SK-N-SH treated with all-trans-retinoic acid at 6 μM for 48 hours (cell line): ENCODE data around the gene XPO6.

Experiments used
- ATAC-seq: fragments of 200-7000 bp; cut with Tn5 transposase; 3 replicates; pipeline ENCODE4 v1.9.1; 2020; ENCODE audit warnings: mild to moderate bottlenecking, moderate library complexity
- ARNTL ChIP-seq: fragments of 450-650 bp; formaldehyde crosslinking; IDR thresholded peaks from 2 replicates; pipeline ENCODE4 v1.5.0; 2020; ENCODE audit warnings: low read depth, mild to moderate bottlenecking, moderate library complexity, borderline replicate concordance
- CSDC2 ChIP-seq: fragments of 250-450 bp; sonication (Bioruptor Pico); IDR thresholded peaks from 2 replicates; pipeline ENCODE4 v1.5.0; 2020; ENCODE audit warnings: mild to moderate bottlenecking, moderate library complexity
- ESRRG ChIP-seq: fragments of 250-450 bp; sonication (Bioruptor Pico); IDR thresholded peaks from 2 replicates; pipeline ENCODE4 v1.6.1; 2021; ENCODE audit warnings: mild to moderate bottlenecking
- GLIS3 ChIP-seq: fragments of 250-450 bp; sonication (Bioruptor Pico); IDR thresholded peaks from 2 replicates; pipeline ENCODE4 v1.5.0; 2020; ENCODE audit warnings: mild to moderate bottlenecking, moderate library complexity
- ISL1 ChIP-seq: fragments of 250-450 bp; sonication (Bioruptor Pico); IDR thresholded peaks from 2 replicates; pipeline ENCODE4 v2.1.2; 2022; ENCODE audit warnings: mild to moderate bottlenecking, moderate library complexity
- PPARA ChIP-seq: fragments of 250-450 bp; sonication (Bioruptor Pico); IDR thresholded peaks from 2 replicates; pipeline ENCODE4 v1.5.0; 2020; ENCODE audit warnings: mild to moderate bottlenecking, borderline replicate concordance
- RARB ChIP-seq: fragments of 250-450 bp; sonication (Bioruptor Pico); IDR thresholded peaks from 2 replicates; pipeline ENCODE4 v1.8.0; 2021; ENCODE audit warnings: mild to moderate bottlenecking, moderate library complexity
- ZC3H10 ChIP-seq: fragments of 250-450 bp; sonication (Bioruptor Pico); IDR thresholded peaks from 2 replicates; pipeline ENCODE4 v1.5.1; 2021; ENCODE audit warnings: mild to moderate bottlenecking, moderate library complexity
- ZFP30 ChIP-seq: fragments of 450-650 bp; formaldehyde crosslinking; IDR thresholded peaks from 2 replicates; pipeline ENCODE4 v1.5.0; 2022; ENCODE audit warnings: mild to moderate bottlenecking, moderate library complexity
- ZNF565 ChIP-seq: fragments of 450-650 bp; formaldehyde crosslinking; conservative IDR thresholded peaks from 2 replicates; pipeline ENCODE4 v1.5.0; 2020; ENCODE audit warnings: low read depth, mild to moderate bottlenecking, moderate library complexity
- ZNF70 ChIP-seq: fragments of 450-650 bp; formaldehyde crosslinking; IDR thresholded peaks from 2 replicates; pipeline ENCODE4 v1.5.0; 2020; ENCODE audit warnings: mild to moderate bottlenecking, moderate library complexity
- TF ChIP-seq, protein P1 (sequence below): fragments of 250-450 bp; sonication (Bioruptor Pico); IDR thresholded peaks from 2 replicates; pipeline ENCODE4 v1.5.0; 2020; ENCODE audit warnings: mild to moderate bottlenecking, moderate library complexity
- TF ChIP-seq, protein P2 (sequence below): fragments of 250-450 bp; sonication (Bioruptor Pico); IDR thresholded peaks from 2 replicates; pipeline ENCODE4 v1.5.1; 2021; ENCODE audit warnings: mild to moderate bottlenecking, moderate library complexity
- TF ChIP-seq, protein P3 (sequence below): fragments of 250-450 bp; sonication (Bioruptor Pico); IDR thresholded peaks from 2 replicates; pipeline ENCODE4 v1.8.0; 2021; ENCODE audit warnings: low read depth, mild to moderate bottlenecking, moderate library complexity, borderline replicate concordance
- TF ChIP-seq, protein P4 (sequence below): fragments of 250-450 bp; sonication (Bioruptor Pico); IDR thresholded peaks from 2 replicates; pipeline ENCODE4 v1.5.1; 2020; ENCODE audit warnings: low read depth, mild to moderate bottlenecking, moderate library complexity

XPO6 gene

DNA sequence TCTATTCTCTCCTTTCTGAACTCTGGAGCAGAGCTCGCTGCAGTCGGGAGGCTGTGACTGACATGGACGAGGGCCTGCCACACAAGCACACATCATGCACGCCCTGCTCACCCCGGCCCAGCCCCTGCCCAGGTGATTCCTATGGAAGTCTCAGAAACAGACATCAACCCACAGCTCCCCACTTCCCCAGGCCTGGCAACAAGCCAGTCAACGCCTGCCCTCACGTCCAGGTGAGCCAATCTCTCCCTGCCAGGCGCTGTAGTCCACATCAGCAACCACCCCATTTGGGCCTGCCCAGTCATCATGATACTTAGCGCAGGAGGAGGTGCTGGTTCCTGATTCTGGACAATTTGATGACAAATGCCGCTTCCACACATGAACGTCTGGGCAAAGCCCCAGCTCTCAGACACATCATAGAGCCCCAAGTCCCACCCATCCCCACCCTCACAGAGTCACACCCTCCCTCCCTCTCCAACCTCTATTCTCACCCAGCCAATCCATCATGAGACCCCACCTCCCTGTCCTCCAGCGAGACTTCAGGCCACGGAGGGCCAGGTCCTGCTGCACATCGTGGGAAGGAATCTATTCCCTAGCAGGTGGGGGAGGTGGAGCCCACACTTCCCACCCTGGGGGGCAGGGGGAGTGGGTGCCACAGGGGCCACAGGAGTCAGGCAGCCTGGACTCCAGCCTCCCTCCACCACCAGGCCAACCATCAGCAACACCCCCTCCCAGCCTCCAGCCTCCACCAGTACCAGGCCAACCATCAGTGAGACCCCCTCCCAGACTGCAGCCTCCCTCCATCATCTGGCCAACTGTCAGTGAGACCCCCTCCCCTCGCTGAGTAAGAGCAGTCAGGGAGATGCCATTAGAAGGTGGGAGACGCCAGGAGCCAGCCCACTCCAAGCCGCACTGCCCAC lies 114.5 kb downstream of the XPO6 start:
- no peak for TF ChIP-seq ZC3H10 (CRISPR knock-in tag)
- TF ChIP-seq GLIS3: no peak
- no peak for TF ChIP-seq ZNF70 (CRISPR knock-in tag)
- TF ChIP-seq ESRRG (CRISPR knock-in tag): no peak
- TF ChIP-seq, protein P1, sequence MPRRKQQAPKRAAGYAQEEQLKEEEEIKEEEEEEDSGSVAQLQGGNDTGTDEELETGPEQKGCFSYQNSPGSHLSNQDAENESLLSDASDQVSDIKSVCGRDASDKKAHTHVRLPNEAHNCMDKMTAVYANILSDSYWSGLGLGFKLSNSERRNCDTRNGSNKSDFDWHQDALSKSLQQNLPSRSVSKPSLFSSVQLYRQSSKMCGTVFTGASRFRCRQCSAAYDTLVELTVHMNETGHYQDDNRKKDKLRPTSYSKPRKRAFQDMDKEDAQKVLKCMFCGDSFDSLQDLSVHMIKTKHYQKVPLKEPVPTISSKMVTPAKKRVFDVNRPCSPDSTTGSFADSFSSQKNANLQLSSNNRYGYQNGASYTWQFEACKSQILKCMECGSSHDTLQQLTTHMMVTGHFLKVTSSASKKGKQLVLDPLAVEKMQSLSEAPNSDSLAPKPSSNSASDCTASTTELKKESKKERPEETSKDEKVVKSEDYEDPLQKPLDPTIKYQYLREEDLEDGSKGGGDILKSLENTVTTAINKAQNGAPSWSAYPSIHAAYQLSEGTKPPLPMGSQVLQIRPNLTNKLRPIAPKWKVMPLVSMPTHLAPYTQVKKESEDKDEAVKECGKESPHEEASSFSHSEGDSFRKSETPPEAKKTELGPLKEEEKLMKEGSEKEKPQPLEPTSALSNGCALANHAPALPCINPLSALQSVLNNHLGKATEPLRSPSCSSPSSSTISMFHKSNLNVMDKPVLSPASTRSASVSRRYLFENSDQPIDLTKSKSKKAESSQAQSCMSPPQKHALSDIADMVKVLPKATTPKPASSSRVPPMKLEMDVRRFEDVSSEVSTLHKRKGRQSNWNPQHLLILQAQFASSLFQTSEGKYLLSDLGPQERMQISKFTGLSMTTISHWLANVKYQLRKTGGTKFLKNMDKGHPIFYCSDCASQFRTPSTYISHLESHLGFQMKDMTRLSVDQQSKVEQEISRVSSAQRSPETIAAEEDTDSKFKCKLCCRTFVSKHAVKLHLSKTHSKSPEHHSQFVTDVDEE (CRISPR knock-in tag): no peak
- TF ChIP-seq ISL1 (CRISPR knock-in tag): no peak
- TF ChIP-seq, protein P2, sequence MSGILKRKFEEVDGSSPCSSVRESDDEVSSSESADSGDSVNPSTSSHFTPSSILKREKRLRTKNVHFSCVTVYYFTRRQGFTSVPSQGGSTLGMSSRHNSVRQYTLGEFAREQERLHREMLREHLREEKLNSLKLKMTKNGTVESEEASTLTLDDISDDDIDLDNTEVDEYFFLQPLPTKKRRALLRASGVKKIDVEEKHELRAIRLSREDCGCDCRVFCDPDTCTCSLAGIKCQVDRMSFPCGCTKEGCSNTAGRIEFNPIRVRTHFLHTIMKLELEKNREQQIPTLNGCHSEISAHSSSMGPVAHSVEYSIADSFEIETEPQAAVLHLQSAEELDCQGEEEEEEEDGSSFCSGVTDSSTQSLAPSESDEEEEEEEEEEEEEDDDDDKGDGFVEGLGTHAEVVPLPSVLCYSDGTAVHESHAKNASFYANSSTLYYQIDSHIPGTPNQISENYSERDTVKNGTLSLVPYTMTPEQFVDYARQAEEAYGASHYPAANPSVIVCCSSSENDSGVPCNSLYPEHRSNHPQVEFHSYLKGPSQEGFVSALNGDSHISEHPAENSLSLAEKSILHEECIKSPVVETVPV (CRISPR knock-in tag): no peak
- TF ChIP-seq ZFP30 (CRISPR knock-in tag): no peak
- ATAC-seq: no peak

DNA sequence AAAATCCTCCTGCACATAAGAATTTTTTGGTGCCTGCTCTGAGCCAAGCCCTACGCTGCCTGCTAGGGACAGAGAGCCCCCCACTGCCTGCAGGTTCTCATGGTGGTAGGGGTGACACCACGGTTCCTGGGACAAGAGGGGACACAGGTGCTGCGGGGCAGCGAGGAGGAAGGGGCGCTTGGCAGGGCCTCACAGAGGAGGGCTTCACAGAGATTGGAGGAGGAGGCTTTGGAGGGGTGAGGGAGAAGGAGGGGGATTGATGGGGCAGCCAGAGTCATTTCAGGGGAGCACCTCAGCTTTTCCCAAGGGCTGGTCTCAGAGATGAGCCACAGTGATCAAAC lies 118.4 kb downstream of the XPO6 start:
- no peak for ATAC-seq
- TF ChIP-seq CSDC2 (CRISPR knock-in tag): no peak
- TF ChIP-seq ZNF70 (CRISPR knock-in tag): no peak
- no peak for TF ChIP-seq ARNTL (CRISPR knock-in tag)
- TF ChIP-seq ISL1 (CRISPR knock-in tag): no peak

DNA sequence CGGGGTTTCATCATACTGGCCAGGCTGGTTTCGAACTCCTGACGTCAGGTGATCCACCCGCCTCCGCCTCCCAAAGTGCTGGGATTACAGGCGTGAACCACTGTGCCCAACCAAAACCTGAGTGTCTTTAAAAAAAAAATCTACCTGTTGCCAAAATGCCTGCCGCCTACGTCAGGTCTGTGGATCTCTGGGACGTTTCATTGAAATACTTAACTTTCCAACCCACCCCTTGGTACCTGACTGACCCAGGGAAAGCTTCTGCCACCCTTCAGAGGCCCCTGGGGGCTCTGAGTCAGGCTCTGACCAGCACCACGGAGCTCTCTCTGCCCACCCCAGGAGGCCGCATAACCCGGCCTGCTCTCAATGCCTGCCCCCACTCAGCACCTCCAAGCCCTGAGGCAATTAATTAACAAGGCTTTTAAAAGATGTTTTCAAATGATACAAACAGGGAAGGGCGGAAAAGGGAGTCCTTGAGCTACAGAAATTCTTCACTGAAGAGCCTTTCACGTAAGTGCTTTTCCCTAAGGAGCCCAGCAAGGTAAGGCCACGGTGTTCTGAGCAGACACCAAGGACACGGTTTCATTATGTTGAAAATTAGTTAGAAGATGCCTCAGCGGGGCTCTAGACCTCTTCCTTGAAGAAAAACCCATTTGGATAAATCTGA lies 118.9 kb downstream of the XPO6 start:
- TF ChIP-seq, protein P3, sequence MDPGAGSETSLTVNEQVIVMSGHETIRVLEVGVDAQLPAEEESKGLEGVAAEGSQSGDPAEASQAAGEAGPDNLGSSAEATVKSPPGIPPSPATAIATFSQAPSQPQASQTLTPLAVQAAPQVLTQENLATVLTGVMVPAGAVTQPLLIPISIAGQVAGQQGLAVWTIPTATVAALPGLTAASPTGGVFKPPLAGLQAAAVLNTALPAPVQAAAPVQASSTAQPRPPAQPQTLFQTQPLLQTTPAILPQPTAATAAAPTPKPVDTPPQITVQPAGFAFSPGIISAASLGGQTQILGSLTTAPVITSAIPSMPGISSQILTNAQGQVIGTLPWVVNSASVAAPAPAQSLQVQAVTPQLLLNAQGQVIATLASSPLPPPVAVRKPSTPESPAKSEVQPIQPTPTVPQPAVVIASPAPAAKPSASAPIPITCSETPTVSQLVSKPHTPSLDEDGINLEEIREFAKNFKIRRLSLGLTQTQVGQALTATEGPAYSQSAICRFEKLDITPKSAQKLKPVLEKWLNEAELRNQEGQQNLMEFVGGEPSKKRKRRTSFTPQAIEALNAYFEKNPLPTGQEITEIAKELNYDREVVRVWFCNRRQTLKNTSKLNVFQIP: no peak
- TF ChIP-seq RARB (CRISPR knock-in tag): no peak
- no peak for TF ChIP-seq ZNF565
- TF ChIP-seq, protein P1 (CRISPR knock-in tag): no peak
- TF ChIP-seq, protein P4, sequence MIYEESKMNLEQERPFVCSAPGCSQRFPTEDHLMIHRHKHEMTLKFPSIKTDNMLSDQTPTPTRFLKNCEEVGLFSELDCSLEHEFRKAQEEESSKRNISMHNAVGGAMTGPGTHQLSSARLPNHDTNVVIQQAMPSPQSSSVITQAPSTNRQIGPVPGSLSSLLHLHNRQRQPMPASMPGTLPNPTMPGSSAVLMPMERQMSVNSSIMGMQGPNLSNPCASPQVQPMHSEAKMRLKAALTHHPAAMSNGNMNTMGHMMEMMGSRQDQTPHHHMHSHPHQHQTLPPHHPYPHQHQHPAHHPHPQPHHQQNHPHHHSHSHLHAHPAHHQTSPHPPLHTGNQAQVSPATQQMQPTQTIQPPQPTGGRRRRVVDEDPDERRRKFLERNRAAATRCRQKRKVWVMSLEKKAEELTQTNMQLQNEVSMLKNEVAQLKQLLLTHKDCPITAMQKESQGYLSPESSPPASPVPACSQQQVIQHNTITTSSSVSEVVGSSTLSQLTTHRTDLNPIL (CRISPR knock-in tag): no peak
- no peak for TF ChIP-seq GLIS3
- no peak for TF ChIP-seq ARNTL (CRISPR knock-in tag)
- TF ChIP-seq ZFP30 (CRISPR knock-in tag): no peak
- TF ChIP-seq PPARA: no peak
- TF ChIP-seq ISL1 (CRISPR knock-in tag): no peak

DNA sequence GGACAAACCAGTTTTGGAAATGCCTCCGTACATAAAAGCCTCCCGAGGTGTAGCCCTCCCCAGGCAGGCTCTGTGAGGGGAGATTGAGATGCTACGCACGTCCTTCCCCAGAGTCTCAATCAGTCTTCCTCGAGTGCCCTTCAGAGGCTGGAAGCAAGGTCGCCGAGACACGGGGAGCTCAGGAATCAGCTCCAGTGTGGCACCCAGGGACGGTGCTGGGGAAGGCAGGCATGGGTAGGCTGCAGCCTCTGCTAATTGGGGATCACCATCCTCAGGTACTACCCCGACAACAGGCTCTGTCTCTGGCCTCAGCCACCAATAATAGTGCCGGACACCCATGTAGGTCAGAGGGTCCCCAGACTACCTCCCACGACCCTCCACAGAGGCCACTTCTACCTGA lies 120.1 kb downstream of the XPO6 start:
- no peak for TF ChIP-seq GLIS3
- ATAC-seq: peak; percentile 6; the same call in 1 of the 3 replicates

More for the DNA sequence above, 118.9 kb downstream of the XPO6 start:
- no peak for ATAC-seq
